ENCODE results near the gene YPEL5.

YPEL5 gene

DNA sequence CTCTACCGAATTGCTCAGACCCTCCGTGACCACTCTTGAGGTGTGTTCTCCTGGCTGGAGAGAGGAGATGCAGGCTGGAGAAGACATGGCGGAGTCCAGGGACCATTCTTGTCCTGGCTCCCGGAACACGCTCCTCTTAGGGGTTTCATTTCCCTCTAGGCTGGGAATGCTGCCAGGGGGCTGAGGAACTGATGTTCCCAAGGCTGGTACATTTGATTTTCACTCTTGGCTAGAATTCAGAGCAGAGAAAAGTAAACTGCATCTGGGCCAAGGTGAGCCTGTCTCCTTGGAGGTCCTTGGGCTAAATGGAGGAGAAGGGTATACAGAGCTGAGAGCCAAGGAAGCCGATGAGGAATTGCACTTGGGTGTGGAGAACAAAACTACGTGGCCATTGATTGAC lies 56.3 kb downstream of the YPEL5 start:
- DNase-seq (ENCODE audit: low read depth in 3 of 3), result no peak

GRCh38 chr2:30204281-30204680 lies 57.5 kb downstream of the YPEL5 start:
- DNase-seq (ENCODE audit: low read depth in 3 of 3), result no peak

- DNase-seq (ENCODE audit: low read depth in 3 of 3), result no peak
Observed at GRCh38 chr2:30205456-30205855, 58.6 kb downstream of the YPEL5 start.

GRCh38 chr2:30206461-30207430 lies 59.9 kb downstream of the YPEL5 start:
- DNase-seq (ENCODE audit: low read depth in 3 of 3), result no peak

DNA sequence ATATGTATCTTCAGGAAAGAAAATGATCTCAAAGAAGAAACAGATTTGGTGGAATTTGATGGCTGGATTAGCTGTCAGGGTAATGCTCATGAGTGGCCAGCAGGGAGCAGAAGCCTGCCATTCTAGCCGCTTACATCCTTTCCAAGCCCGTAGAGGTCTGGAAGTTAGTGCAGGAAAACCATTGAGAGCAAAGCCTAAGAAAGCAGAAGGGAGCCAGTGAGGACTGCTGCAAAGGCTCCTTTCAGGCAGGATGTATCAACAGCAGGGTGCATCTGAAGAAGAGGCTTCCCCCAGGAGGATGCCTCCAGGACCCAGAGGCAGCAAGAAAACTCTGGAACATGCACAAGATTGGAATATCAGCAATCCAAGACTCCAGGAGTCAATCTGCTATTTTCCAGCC lies 61.6 kb downstream of the YPEL5 start:
- peak in 1 of 3 experiments; percentile 20 for DNase-seq (ENCODE audit: low read depth in 3 of 3)

DNA sequence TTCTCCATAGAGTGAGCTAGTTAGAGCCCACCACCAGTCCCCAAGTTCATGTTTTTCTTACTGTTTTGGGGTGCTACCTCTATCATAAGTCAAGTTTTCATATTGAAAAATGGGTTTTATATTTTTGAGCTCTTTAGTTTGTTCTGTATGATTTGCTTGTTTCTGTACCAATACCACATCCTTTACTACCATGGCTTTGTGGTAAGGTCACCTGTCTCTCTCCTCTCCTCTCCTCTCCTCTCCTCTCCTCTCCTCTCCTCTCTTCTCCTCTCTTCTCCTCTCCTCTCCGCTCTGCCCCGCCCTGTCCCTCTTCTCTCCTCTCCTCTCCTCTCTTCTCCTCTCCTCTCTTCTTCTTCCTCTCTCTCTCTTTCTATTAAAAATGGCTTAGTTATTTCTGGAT lies 62.4 kb downstream of the YPEL5 start:
- DNase-seq (ENCODE audit: low read depth in 3 of 3), result no peak

All from stimulated activated CD4-positive, alpha-beta T cell treated with anti-CD3 and anti-CD28 coated beads, TNF-alpha, amount 100 ng/mL, for 4 hours (primary cell).